GM19023 (cell line): ENCODE results near the gene EXOC3.

ENCODE experiments used
- ATAC-seq: cut with Tn5 transposase; IDR thresholded peaks from one replicate; pipeline ENCODE4 v1.9.1; 2021; ENCODE audit warnings: mild to moderate bottlenecking, moderate library complexity; ENCODE audit not compliant: unreplicated experiment

EXOC3 gene

GRCh38 chr5:437281-437771 is 5.7 kb upstream of the EXOC3 start:
- no peak for ATAC-seq

DNA sequence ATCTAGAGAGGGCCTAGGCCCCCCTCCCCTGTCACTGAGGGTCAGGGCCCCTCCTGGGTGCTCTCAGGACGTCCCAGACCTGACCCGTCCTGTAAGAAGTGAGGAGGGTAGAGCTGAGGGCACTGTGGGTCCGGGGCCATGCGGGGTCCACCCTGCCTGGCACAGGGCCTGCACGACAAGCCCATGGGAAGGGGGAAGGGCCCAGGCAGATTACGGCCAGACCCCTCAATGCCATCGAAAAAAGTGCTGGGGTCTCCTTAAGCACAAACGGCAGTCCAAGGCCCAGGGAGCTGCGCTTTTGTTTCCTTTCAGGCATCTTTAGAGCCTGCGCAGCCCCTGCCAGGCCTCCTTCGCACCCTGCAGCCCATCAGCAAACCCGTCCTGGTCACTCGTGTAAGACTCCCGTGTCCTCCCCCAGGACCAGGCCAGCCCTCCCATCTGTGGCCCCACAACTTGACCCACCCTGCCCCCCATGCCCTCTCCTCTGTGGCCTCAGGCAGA is 4.4 kb upstream of the EXOC3 start:
- ATAC-seq = no peak

DNA sequence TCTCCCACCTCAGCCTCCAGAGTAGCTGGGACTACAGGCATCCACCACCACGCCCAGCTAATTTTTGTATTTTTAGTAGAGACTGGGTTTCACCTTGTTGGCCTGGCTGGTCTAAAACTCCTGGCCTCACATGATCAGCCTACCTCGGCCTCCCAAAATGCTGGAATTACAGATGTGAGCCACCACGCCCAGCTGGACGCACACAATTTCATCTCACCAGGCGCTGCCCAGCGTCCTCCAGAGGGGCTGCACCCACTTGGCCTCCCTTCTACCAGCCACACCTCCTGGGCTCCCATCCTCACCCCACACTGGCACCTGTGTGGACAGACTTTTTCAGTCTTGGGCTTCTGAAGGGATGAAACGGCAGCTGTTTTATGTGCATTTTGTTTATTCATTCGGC is 3.8 kb upstream of the EXOC3 start:
- ATAC-seq = no peak

- no peak for ATAC-seq
Measured at GRCh38 chr5:439636-440035, 3.3 kb upstream of the EXOC3 start.

DNA sequence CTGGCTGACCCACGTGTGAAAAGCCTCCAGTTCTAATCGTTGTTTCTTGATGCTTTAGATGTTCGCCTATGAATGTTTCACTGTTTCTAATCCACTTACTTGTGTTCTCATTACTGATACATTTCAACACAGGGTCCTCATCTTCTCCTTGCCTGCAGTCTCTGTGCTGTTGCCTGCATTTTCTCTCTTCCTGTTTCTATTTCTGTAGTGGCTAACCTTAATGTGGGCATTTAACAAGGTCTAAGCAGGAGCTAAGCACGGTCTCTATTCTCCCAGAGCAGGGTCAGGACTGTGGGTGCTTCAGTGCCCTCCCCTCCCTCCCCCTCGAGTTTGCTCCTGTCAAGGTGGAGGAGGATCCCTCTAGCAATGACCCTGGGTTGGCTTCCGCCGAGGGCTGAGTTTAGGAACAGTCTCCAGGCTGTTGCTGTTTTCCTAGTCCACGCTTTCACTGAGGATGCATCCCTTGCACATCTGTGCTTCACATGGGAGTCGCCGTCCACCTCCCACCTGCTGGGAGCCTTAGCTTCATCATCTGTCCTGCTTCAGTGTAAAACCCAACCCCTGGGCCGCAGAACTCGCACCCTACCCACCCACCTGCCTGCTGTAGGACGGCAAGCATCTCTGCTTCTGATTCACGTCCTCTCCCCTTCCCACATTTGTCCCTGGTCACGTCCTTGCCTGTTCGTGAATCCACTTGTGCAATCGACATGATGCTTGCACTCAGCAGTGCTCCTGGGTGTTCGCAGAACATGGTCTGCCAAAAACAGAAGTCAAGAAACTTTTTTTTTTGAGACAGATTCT is 2.4 kb upstream of the EXOC3 start:
- no peak for ATAC-seq

DNA sequence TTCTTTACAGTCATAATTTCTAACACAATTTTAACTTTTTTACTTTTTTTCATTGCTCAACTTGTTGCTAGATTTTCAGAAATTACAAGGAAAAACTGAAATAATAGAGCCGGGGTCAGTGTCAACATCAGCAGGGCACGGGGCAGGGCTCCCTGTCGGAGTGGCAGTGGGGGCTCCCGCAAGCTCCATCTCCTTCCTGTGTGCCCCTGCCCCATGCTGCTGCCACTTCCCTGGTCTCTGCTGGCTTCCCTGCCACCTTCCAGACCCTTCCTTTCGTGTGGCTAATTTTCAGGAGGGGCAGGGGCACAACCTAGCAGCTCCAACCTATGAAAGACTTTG is 1.0 kb upstream of the EXOC3 start:
- ATAC-seq = no peak

DNA sequence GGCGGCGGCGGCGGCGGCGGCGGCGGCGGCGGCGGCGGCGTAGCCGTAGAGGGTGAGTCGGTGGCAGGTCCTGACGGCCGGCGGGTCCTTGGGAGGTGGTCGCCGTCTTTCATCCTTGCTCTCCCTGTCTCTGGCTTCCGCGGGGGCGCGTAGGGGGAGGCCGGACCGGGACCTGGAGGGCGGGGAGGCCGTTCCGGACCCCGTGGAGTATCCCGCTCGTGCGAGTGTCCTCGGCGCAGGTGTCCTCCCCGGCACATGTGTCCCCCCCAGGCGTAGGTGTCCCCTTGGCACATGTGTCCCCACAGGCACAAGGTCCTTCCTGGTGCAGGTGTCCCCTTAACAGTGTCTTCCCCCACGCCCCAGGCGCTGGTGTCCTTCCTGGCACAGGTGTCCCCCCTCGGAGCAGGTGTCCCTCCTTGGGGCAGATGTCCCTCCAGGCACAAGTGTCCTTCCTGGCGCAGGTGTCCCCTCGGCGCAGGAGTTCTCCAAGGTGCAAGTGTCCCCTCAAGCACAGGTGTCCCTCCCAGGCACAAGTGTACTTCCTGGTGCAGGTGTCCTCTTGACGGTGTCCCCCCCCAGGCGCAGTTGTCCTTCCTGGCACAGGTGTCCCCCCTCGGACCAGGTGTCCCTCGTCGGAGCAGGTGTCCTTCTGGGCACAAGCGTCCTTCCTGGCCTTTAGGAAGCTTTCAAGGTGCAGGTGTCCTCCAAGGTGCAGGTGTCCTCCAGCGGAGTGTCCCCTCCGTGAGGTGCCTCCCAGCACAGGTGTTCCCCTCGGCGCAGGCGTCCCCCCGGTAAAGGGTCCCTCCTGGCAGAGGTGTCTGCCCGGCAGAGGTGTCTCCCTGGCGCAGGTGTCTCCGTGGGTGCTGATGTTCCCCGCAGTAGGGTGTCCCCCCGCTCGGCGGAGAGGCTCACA is 519 bp downstream of the EXOC3 start:
- ATAC-seq = peak; percentile 25

GRCh38 chr5:444226-444625 is 1.2 kb downstream of the EXOC3 start:
- ATAC-seq = no peak

GRCh38 chr5:445591-445990 is 2.6 kb downstream of the EXOC3 start:
- ATAC-seq = no peak

- ATAC-seq = no peak
Measured at GRCh38 chr5:446066-446882, 3.3 kb downstream of the EXOC3 start.

DNA sequence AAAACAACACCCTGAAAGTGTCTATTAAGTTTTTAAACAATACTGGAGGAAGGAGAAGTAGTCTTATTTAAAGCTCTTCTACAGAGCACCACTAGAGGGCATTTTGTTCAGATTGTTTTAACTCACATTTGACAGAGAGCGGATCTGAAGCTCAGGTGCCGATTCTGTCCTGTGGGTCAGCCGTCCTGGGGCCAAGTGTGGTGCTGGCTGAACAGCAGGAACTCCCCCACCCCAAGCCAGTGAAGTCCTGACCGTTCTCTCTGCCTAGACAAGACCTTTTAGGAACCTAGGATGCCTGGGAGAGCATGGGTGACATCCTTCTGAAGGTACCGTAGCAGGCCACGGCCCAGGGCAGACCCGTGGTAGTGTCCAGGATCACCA is 3.9 kb downstream of the EXOC3 start:
- no peak for ATAC-seq

DNA sequence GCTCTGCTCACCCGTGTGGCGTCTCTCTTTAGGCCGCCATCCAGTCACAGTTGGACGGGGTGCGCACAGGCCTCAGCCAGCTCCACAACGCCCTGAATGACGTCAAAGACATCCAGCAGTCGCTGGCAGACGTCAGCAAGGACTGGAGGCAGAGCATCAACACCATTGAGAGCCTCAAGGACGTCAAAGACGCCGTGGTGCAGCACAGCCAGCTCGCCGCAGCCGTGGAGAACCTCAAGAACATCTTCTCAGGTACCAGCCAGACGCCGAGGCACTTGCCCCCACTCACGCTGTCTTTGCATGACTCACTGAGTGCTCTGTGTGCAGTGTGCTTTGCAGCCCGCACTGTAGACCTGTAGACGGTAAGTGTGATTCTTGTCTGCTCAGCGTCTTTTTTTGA is 4.5 kb downstream of the EXOC3 start:
- ATAC-seq = no peak

GRCh38 chr5:448061-448765 is 5.2 kb downstream of the EXOC3 start:
- no peak for ATAC-seq

GRCh38 chr5:448766-449090 is 5.8 kb downstream of the EXOC3 start:
- no peak for ATAC-seq

GRCh38 chr5:449151-449550 is 6.2 kb downstream of the EXOC3 start:
- ATAC-seq = no peak

- no peak for ATAC-seq
Measured at GRCh38 chr5:451587-452458, 8.8 kb downstream of the EXOC3 start.

- ATAC-seq = no peak
Measured at GRCh38 chr5:452978-453710, 10.2 kb downstream of the EXOC3 start.

DNA sequence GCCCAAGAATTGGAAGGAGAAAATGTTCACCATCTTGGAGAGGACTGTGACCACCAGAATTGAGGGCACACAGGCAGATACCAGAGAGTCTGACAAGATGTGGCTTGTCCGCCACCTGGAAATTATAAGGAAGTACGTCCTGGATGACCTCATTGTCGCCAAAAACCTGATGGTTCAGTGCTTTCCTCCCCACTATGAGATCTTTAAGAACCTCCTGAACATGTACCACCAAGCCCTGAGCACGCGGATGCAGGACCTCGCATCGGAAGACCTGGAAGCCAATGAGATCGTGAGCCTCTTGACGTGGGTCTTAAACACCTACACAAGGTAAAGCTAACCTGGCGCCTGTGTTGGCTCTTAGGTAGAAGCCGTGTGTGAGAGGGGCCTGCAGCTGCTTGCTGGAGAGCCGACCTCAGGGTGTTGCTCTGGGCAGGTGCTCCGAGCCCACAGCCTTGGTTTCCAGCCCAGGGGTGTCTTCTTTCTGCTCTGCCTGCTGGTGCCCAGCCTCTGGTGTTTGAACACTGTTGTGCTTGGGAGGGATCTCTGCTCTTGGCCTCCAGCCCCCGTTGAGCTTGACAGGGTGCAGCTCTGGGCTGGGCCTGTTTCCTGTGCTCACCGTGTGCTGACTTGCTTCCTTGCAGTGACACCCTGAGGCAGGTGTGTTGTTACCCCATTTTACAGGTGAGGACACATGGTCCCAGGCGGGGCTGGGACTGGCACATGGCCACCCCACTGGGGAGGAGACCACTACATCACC is 10.9 kb downstream of the EXOC3 start:
- ATAC-seq = no peak
